ENCODE measurements around the gene RDH8.
"Not testable (repeated sequence)": the region's sequence is repeated elsewhere in the genome, so short reads cannot be mapped to it uniquely, and the experiment has no call there.

The RDH8 gene

GRCh38 chr19:10013834-10014618, 743 bp downstream of the RDH8 start:
- Mint-ChIP-seq H3K4me3 (no peak overlapping the region), H3K9me3 (peaks cover 3% of the 10 kb centered on the region), H3K36me3 (no peaks in the 10 kb centered on the region), H3K27ac (no peak overlapping the region), H3K4me1 (peaks cover 7% of the 10 kb centered on the region), H3K27me3 (peaks cover 68% of the 10 kb centered on the region)
- no peak for ATAC-seq

DNA sequence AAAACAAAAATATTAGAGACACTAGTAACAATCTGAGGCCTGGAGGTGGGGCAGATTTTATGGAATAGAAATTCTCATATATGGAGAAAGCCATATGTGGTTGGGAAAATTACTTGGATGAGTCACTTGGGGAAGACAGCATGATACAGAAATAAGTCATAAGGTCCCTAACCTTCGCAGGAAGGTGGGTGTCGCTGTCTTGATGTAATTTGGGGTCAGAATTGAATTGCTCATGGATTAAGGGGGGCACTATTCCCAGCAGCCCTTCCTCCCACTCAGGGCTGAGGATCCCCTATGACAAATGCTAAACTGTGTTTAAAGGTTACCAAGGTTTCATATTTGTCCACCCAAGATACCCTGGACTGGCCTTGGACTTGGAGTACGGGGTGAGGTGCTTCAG, 5.0 kb downstream of the RDH8 start:
- no peak overlapping the region for H3K4me3 Mint-ChIP-seq

DNA sequence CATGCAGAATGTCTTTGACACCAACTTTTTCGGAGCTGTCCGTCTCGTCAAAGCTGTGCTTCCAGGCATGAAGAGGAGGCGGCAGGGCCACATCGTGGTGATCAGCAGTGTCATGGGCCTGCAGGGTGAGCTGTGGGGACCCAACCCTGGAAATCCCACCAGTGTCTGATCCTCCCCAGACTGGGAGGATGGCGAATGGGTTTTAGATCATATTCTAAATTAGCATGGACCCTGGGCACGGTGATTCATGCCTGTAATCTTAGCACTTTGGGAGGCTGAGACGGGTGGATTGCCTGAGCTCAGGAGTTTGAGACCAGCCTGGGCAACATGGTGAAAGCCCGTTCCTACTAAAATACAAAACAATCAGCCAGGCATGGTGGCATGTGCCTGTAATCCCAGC, 5.5 kb downstream of the RDH8 start:
- no peaks in the 10 kb centered on the region for H3K4me1 Mint-ChIP-seq
- H3K36me3 Mint-ChIP-seq = no peaks in the 10 kb centered on the region
- no peaks in the 10 kb centered on the region for H3K9me3 Mint-ChIP-seq
- no peak for ATAC-seq
- no peak overlapping the region for H3K4me3 Mint-ChIP-seq
- peaks cover 36% of the 10 kb centered on the region for H3K27me3 Mint-ChIP-seq
- H3K27ac Mint-ChIP-seq = no peak overlapping the region

More for the DNA sequence above, 5.0 kb downstream of the RDH8 start:
- no peaks in the 10 kb centered on the region for H3K4me1 Mint-ChIP-seq
- no peak overlapping the region for H3K27ac Mint-ChIP-seq
- ATAC-seq = no peak
- no peaks in the 10 kb centered on the region for H3K9me3 Mint-ChIP-seq
- peaks cover 42% of the 10 kb centered on the region for H3K27me3 Mint-ChIP-seq
- no peaks in the 10 kb centered on the region for H3K36me3 Mint-ChIP-seq

DNA sequence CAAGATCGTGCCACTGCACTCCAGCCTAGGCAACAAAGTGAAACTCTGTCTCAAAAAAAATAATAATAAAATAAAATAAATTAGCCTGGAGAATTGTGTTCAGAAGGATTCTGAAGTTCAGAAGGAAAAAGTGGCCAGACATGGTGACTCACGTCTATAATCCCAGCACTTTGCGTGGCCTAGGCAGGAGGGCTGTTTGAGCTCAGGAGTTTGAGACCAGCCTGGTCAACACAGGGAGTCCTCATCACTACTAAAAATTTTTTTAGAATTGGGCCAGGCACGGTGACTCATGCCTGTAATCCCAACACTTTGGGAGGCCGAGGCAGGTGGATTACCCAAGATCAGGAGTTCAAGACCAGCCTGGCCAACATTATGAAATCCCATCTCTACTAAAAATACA, 6.0 kb downstream of the RDH8 start:
- no peaks in the 10 kb centered on the region for H3K36me3 Mint-ChIP-seq
- H3K27ac Mint-ChIP-seq = no peak overlapping the region
- no peaks in the 10 kb centered on the region for H3K9me3 Mint-ChIP-seq
- no peak for ATAC-seq
- no peaks in the 10 kb centered on the region for H3K4me1 Mint-ChIP-seq
- peaks cover 32% of the 10 kb centered on the region for H3K27me3 Mint-ChIP-seq
- H3K4me3 Mint-ChIP-seq = no peak overlapping the region

DNA sequence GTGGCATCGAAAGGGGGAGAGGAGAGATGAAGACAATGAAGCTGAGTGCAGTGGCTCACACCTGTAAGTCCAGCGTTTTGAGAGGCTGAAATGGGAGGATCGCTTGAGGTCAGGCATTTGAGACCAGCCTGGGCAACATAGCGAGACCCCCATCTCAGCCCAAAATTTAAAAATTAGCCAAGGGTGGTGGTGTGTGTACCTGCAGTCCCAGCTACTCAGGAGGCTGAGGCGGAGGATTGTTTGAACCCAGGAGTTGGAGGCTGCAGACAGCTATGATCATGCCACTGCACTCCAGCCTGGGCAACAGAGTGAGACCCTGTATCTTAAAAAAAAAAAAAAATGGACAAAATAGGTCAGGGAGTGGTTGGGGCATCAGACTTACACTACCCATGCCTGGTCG, 7.6 kb downstream of the RDH8 start:
- ATAC-seq = no peak
- Mint-ChIP-seq H3K27ac (no peak overlapping the region), H3K27me3 (peaks cover 25% of the 10 kb centered on the region), H3K4me3 (no peak overlapping the region), H3K4me1 (no peaks in the 10 kb centered on the region), H3K9me3 (no peaks in the 10 kb centered on the region), H3K36me3 (no peaks in the 10 kb centered on the region)

DNA sequence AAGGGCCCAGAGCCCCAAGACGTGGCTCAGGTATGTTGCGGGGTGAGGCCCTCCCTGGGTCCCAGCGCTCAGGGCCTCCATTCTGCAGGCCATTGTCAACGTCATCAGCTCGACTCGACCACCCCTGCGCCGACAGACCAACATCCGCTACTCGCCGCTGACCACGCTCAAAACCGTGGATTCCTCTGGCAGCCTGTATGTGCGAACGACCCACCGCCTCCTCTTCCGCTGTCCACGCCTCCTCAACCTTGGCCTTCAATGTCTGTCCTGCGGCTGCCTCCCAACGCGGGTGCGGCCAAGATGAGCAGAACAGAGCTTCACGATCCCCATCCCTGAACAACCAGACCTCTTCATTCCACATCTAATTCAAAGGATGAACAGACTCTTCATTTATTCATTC, 8.2 kb downstream of the RDH8 start:
- Mint-ChIP-seq H3K27ac (no peak overlapping the region), H3K4me1 (no peaks in the 10 kb centered on the region)
- ATAC-seq = no peak

DNA sequence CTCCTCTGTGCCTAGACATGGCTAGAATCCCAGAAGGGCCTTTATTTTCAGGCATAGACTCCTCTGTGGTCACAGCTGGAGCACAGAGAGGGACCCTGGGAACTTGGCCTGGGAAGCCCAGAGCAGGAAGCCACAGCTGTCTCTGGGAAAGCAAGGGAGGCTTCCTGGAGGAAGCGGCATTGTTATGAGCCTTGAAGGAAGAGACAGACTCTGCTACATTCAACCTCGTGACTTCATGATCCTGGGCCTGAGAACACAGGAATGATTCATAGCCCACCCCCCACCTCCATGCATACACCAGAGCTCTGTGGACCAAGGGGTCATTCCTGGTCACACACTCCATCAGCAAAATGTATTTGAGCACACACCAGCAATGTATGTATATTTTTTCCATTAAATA, 8.6 kb downstream of the RDH8 start:
- peaks cover 20% of the 10 kb centered on the region for H3K27me3 Mint-ChIP-seq
- no peaks in the 10 kb centered on the region for H3K36me3 Mint-ChIP-seq
- H3K4me1 Mint-ChIP-seq = no peaks in the 10 kb centered on the region
- H3K27ac Mint-ChIP-seq = no peak overlapping the region
- ATAC-seq = no peak
- no peak overlapping the region for H3K4me3 Mint-ChIP-seq
- no peaks in the 10 kb centered on the region for H3K9me3 Mint-ChIP-seq

More for the DNA sequence above, 8.2 kb downstream of the RDH8 start:
- no peaks in the 10 kb centered on the region for H3K9me3 Mint-ChIP-seq
- H3K27me3 Mint-ChIP-seq = peaks cover 24% of the 10 kb centered on the region
- H3K36me3 Mint-ChIP-seq = no peaks in the 10 kb centered on the region
- no peak overlapping the region for H3K4me3 Mint-ChIP-seq

DNA sequence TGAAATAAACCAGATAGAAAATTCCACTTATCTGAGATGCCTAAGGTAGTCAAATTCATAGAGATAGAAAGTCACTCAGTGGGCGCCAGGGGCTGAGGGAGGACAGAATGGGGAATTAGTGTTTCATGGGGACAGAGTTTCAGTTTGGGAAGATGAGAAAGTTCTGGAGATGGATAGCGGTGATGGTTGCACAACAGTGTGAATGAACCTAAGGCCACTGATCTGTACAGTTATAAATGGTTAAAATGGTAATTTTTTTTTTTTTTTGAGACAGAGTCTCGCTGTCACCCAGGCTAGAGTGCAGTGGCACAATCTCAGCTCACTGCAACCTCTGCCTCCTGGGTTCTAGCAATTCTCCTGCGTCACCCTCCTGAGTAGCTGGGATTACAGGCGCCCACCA, 9.8 kb downstream of the RDH8 start:
- peaks cover 15% of the 10 kb centered on the region for H3K27me3 Mint-ChIP-seq
- H3K4me3 Mint-ChIP-seq, ATAC-seq, H3K36me3 Mint-ChIP-seq, H3K9me3 Mint-ChIP-seq, H3K27ac Mint-ChIP-seq, H3K4me1 Mint-ChIP-seq: not testable (repeated sequence)

DNA sequence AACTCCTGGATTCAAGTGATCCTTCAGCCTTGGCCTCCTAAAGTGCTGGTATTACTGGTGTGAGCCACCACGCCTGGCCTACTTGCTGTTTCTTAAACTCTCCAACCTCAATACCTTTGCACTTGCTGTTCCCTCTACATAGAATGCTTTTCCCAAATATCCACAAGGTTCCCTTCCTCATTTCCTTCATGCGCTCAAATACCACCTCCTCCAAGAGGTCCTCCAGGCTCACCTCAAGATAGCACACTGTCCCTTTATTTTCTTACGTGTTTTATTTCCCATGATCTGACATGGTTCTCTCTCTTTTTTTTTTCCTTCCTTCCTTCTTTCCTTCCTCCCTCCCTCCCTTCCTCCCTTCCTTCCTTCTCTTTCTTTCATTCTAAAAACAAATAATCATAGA, 13.5 kb downstream of the RDH8 start:
- Mint-ChIP-seq H3K27me3 (peaks cover under 1% of the 10 kb centered on the region), H3K27ac (no peak overlapping the region), H3K4me1 (no peaks in the 10 kb centered on the region), H3K4me3 (no peak overlapping the region), H3K9me3 (no peaks in the 10 kb centered on the region), H3K36me3 (no peaks in the 10 kb centered on the region)
- no peak for ATAC-seq

DNA sequence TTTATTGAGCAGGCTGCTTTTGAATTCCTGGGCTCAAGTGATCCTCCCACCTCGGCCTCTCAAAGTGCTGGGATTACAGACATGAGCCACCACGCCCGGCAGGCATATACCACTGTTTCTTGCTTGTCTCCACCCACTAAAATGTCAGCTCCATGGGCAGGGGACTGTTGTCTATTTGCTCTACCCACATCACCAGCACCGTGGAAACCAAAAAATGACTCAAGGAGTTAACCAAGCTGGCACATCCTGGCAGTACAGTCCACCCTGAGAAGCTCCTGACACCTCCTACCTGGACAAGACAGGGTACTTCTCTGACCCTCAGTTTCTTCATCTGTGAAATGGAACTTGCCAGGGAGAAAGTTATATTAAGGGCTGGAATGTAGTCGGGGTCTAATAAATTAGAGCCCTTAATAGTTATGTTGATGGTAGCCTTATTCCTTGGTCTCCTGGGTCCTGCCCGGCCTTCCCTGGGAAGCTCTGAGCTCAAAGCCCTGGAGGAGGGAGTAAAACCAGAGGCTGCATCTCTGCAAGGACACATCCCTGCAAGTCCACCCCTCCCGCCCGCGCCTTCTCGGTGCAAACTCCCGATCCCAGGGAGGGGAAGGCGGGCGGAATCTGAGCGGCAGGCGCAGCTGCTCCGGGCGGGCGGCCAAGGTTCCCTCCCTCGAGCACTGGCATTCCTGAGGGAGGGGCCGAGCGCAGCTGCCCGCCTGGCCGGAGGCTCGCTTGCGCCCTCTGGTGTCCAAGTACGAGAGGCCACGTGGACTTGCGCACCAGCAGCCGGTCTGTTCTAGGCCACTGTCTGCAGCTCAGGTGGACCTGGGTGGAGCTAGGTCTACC, 14.1 kb downstream of the RDH8 start:
- H3K36me3 Mint-ChIP-seq = no peaks in the 10 kb centered on the region
- peak; percentile 89 for ATAC-seq
- H3K4me1 Mint-ChIP-seq = no peaks in the 10 kb centered on the region
- peaks cover 6% of the 10 kb centered on the region for H3K27me3 Mint-ChIP-seq
- no peak overlapping the region for H3K27ac Mint-ChIP-seq
- no peaks in the 10 kb centered on the region for H3K9me3 Mint-ChIP-seq
- H3K4me3 Mint-ChIP-seq = no peak overlapping the region

DNA sequence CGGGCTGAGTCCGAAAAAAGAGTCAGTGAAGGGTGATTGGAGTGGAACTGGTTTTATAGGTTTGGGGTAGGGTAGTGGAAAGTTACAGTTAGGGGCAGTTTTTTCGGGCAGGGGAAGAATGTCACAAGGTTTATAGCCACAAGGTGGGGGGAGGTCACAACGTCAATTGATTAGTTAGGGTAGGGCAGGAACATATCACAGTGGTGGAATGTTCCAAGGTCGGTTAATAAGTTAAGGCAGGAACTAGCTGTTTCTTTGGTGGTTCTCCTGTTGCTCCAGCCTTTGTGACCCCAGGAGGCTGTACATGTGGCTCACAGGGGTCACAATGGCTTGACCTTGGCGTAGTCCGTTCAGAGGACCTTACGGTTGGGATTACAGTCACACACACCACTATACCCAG, 20.3 kb downstream of the RDH8 start:
- Mint-ChIP-seq H3K9me3 (no peaks in the 10 kb centered on the region), H3K27ac (no peak overlapping the region), H3K4me3 (no peak overlapping the region), H3K36me3 (no peaks in the 10 kb centered on the region), H3K27me3 (peaks cover 25% of the 10 kb centered on the region), H3K4me1 (no peaks in the 10 kb centered on the region)
- no peak for ATAC-seq

DNA sequence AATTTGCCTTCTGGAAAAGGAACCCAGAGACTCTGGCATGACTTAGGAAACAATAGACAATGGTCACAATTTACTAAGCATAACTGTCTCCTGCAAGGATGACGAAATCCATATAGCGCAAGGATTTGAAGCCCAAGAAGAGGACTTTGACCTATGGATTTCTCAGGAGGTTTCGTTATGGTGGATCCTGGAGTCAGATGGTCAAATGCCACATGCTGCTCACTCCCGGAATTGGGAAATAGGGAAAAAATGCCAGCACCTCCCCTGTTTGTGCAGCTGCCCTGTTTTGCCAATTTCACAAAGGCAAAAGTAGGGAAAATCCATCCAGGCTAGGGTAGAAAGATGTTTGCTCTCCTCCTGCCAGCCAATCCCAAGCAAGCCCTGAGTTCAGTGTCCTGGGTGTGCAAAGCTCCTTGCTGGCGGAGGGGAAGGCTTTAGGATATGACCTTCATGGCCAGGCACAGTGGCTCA, 23.4 kb downstream of the RDH8 start:
- Mint-ChIP-seq H3K4me1 (no peaks in the 10 kb centered on the region), H3K9me3 (no peaks in the 10 kb centered on the region), H3K27me3 (peaks cover 46% of the 10 kb centered on the region), H3K4me3 (no peak overlapping the region), H3K27ac (no peak overlapping the region), H3K36me3 (no peaks in the 10 kb centered on the region)
- ATAC-seq = no peak

GRCh38 chr19:10037367-10037766, 24.1 kb downstream of the RDH8 start:
- Mint-ChIP-seq H3K4me3 (no peak overlapping the region), H3K4me1 (no peaks in the 10 kb centered on the region), H3K27me3 (peaks cover 41% of the 10 kb centered on the region), H3K27ac (no peak overlapping the region), H3K36me3 (no peaks in the 10 kb centered on the region), H3K9me3 (no peaks in the 10 kb centered on the region)
- ATAC-seq = no peak

GRCh38 chr19:10037809-10038208, 24.5 kb downstream of the RDH8 start:
- Mint-ChIP-seq H3K4me1 (no peaks in the 10 kb centered on the region), H3K4me3 (no peak overlapping the region), H3K27ac (no peak overlapping the region), H3K9me3 (no peaks in the 10 kb centered on the region), H3K27me3 (peaks cover 37% of the 10 kb centered on the region), H3K36me3 (no peaks in the 10 kb centered on the region)
- ATAC-seq = no peak

DNA sequence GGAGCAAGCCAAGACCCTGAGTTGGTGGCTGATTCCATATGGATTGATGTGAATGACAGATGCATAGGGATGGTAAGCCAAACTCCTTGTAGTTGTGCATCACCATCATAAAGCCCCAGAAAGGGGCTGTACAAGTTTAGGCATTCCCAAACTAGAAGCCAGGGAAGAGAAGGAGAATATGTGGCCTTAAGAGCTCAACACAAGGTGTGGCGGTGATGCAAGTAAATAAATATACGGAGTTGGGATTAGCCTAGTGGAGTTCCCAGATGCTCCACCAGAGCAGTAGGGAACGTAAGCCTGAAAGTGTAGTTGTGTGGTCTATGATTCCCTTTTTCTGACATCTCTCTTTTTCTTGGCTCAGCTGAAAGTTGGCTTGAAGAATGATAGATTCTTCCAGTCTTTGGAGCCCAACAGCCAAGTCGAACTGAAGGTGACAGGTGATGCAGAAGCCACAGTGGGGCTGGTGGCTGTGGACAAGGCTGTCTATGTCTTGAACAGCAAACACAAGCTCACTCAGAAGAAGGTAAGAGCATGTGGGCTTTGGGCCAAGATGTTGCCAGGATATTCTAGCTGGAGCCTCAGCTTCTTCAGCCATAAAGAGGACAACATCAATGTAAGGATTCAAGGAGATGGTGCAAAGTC, 30.1 kb downstream of the RDH8 start:
- no peaks in the 10 kb centered on the region for H3K36me3 Mint-ChIP-seq
- no peak overlapping the region for H3K27ac Mint-ChIP-seq
- H3K4me1 Mint-ChIP-seq = peaks cover 4% of the 10 kb centered on the region
- H3K4me3 Mint-ChIP-seq = no peak overlapping the region
- H3K27me3 Mint-ChIP-seq = peaks cover 63% of the 10 kb centered on the region
- peaks cover 8% of the 10 kb centered on the region for H3K9me3 Mint-ChIP-seq
- no peak for ATAC-seq
